ENCODE measurements around the gene ASIC3.
"Not testable (repeated sequence)": the region's sequence is repeated elsewhere in the genome, so short reads cannot be mapped to it uniquely, and the experiment has no call there.

ASIC3 gene

GRCh38 chr7:151047976-151048815 is at the start of gene ASIC3:
Gene ASIC3 (plus strand): TSS chr7:151048531. CDS start chr7:151048886, 355 bp downstream.
- no peak for DNase-seq

- DNase-seq, result no peak
Observed at GRCh38 chr7:150999001-150999400, 49.3 kb upstream of the ASIC3 start.

DNA sequence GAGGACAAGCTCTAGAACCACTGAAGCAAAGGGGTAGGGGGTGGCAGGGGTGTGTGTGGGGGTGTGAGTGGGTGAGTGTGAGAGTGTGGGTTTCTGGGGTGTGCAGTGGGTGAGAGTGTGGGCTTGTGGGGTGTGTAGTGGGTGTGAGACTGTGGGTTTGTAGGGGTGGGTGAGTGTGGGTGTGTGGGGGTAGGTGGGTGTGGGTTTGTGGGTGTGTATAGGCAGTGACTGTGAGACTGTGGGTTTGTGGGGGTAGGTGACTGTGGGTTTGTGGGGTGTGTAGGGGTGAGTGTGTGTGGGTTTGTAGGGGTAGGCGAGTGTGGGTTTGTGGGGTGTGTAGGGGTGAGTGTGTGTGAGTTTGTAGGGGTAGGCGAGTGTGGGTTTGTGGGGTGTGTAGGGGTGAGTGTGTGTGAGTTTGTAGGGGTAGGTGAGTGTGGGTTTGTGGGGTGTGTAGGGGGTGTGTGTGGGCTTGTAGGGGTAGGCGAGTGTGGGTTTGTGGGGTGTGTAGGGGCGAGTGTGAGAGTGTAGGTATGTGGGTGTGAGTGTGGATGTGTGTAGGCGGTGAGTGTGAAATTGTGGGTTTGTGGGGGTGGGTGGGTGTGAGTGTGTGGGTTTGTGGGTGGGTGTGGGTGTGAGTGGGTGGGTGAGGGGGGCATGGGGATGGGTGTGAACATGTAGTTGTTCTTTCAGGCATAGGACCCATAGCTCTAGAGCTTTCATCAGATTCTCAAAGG is 48.7 kb upstream of the ASIC3 start:
- DNase-seq, result no peak

DNA sequence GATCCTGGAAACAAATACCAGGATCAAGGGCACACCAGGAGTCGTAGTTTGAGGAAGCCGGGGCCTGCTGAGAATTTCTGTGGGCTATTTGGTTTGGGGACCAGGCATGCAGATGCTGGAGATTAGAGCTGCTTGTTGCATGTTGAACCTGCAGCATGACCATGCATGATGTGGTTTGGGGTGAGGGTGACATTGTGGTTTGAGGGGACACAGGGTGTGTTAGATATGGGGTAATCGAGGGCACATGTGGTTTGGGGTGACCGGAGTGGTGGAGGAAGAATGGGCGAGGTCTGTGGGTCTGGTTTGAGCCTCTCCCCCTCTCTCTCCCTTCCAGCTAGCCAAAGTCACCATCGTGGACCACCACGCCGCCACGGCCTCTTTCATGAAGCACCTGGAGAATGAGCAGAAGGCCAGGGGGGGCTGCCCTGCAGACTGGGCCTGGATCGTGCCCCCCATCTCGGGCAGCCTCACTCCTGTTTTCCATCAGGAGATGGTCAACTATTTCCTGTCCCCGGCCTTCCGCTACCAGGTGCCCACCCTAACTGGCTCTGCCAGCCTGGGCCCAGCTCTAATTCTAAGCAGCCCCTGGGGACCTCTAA is 47.3 kb upstream of the ASIC3 start:
- no peak for DNase-seq

DNA sequence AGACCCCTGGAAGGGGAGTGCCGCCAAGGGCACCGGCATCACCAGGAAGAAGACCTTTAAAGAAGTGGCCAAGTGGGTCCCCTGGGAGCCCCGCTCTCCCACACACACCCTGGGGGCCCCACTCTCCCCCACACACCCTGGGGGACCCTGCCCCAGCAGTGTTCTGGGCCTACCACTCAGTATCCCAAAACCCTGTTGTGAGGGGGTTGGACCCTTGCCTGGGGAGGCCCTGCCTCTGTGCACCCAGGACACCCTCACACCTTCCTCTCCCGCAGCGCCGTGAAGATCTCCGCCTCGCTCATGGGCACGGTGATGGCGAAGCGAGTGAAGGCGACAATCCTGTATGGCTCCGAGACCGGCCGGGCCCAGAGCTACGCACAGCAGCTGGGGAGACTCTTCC is 46.8 kb upstream of the ASIC3 start:
- no peak for DNase-seq

- DNase-seq, result no peak
Observed at GRCh38 chr7:151003572-151003971, 44.8 kb upstream of the ASIC3 start.

DNA sequence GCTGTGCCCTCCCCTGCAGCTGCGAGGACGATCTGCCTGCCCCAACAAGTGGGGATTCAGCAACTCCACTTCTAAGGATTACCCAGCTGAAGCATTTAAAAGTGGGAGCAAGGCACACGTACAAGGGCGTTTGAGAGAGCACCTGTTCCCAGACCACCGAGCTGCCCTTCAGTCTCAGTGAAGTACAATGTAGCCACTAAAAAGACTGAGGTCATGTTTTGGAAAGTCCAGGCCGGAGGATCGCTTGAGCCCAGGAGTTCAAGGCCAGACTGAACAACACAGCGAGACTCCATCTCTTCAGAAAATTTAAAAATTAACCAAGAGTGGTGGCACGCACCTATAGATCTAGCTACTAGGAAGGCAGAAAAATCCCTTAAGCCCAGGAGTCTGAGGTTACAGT is 42.8 kb upstream of the ASIC3 start:
- DNase-seq, result no peak

DNA sequence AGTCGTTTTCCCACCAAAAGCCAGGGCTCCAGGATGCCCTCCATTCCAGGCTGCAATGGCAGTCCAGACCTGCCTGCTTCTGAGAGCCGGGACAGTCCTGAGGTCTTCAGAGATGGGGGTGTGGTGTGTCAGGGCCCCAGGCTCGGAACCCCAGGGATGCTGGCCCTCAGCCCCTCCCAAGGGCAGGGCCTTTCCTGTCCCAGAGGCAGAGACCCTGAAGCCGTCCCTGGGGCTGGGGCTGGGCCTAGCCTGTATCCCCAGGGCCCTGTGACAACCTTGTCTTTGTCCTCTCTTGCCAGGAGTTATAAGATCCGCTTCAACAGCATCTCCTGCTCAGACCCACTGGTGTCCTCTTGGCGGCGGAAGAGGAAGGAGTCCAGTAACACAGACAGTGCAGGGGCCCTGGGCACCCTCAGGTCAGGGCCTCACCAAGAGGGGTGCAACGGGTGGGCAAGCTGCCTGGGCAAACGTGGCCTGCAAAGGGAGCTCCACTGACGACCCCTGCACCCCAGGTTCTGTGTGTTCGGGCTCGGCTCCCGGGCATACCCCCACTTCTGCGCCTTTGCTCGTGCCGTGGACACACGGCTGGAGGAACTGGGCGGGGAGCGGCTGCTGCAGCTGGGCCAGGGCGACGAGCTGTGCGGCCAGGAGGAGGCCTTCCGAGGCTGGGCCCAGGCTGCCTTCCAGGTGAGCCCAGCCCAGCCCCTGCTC is 41.6 kb upstream of the ASIC3 start:
- no peak for DNase-seq

DNA sequence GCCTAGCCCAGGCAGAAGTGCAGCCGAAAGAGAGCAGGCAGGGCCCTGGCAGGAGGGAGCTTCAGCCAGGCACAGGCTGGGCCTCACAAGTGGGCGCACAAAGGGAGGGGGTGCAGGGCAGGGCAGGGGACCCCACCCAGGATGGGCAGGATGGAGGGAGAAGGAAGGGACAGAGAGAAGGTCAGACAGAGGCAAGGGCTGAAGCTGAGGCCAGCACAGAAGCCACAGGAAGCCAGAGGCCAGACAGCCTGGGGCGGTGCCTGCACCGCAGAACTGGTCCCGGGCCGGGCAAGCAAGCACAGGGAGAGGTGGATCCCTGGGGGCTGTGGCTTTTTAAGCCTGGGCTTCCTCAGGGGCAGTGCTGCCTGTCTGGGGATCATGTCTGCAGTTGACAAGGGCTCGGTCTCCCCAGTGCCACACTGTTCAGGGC is 40.8 kb upstream of the ASIC3 start:
- DNase-seq, result no peak

- no peak for DNase-seq
Observed at GRCh38 chr7:151008143-151008510, 40.2 kb upstream of the ASIC3 start.

DNA sequence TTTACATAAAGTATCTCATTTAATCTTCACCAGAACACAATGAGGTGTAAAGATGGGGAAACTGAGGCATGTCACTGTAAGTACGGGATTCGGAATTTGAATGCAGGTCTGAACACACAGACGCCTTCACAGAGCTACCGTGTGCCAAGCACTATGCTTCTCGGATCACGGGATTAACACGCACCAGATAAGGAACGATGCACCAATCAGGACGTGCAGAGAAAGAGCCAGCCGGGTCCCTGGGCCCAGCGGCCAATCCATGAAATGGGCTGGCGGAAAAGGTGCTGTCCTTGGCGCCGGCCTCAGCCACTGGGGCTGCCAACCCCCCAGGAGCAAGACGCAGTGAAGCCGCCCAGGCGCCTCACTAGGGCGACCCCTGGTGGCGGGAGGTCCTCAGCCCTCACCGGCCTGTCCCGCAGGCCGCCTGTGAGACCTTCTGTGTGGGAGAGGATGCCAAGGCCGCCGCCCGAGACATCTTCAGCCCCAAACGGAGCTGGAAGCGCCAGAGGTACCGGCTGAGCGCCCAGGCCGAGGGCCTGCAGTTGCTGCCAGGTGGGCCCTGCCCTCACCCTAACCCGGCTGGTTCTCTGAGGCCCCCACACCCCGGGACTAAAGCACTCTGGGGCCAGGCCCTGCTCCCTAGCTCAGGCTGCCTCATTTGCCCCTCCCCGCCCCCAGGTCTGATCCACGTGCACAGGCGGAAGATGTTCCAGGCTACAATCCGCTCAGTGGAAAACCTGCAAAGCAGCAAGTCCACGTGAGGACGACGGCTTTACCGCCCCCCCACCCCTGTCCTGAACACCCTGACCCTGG is 39.6 kb upstream of the ASIC3 start:
- DNase-seq, result no peak

DNA sequence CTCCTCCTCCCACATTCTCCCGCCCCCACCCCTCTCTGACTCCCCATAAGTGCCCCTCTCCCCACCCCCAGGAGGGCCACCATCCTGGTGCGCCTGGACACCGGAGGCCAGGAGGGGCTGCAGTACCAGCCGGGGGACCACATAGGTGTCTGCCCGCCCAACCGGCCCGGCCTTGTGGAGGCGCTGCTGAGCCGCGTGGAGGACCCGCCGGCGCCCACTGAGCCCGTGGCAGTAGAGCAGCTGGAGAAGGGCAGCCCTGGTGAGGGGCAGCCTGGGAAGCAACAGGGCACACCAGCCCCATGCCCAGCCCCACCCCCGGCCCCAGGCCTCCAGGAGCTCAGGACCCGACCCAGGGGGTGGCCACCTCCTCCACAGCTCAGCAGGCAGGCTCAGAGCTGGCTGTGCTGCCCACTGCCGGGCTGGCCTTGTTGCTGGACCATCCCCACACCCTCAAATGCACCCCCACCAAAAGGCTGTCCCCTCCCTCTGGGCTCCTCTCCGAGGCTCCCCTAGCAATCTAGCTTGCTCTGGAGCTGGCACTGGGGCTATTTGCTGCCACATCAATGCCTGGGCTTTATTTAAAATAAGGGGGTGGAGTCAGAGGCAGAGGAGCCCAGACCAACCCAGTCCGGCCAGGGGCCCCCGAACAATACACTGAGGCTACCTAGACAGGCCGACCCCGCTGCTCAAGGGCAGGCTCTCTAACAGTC is 38.8 kb upstream of the ASIC3 start:
- DNase-seq, result no peak

GRCh38 chr7:151010037-151010306 is 38.4 kb upstream of the ASIC3 start:
- DNase-seq, result no peak

DNA sequence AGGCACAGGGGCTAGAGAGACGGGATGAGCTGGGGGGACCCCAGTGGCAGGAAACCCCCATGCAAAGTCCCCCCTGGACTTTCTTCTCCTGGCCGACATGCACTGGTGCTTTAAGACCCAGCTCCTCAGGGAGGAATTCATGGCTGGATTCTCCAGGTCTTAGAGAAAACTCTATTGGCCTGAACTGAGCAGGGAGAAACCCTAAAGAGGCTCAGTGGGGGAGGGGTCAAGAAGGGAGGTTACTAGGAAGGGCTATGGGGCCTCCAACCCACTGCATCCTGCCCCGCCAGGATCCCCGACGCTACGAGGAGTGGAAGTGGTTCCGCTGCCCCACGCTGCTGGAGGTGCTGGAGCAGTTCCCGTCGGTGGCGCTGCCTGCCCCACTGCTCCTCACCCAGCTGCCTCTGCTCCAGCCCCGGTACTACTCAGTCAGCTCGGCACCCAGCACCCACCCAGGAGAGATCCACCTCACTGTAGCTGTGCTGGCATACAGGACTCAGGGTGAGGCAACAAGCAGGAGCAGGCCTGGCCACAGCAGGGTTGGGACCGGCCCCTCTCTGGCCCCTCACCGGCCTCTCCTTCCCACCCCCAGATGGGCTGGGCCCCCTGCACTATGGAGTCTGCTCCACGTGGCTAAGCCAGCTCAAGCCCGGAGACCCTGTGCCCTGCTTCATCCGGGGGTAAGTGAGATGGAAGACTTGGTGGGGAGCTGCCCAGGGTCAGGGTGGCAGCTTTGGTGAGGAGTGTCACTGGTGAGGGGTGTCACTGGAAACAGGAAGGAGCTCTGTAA is 37.8 kb upstream of the ASIC3 start:
- DNase-seq, result no peak

DNA sequence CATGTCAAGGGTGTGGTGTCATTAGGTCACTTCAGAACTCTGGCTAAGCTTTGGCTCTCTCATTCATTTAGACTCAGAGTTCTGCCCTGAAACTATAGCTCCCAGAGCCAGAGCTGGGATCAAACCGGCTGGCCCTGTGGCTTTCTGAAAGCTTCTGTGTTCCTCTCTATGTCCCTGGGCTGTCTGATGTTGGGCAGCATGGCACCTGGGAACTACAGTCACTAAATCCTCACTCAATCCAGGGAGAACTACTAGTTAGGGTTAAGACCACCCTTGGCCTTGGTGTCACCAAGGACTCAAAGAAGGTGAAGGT is 37.3 kb upstream of the ASIC3 start:
- no peak for DNase-seq

- DNase-seq, result not testable (repeated sequence)
Observed at GRCh38 chr7:151011616-151012015, 36.7 kb upstream of the ASIC3 start.

DNA sequence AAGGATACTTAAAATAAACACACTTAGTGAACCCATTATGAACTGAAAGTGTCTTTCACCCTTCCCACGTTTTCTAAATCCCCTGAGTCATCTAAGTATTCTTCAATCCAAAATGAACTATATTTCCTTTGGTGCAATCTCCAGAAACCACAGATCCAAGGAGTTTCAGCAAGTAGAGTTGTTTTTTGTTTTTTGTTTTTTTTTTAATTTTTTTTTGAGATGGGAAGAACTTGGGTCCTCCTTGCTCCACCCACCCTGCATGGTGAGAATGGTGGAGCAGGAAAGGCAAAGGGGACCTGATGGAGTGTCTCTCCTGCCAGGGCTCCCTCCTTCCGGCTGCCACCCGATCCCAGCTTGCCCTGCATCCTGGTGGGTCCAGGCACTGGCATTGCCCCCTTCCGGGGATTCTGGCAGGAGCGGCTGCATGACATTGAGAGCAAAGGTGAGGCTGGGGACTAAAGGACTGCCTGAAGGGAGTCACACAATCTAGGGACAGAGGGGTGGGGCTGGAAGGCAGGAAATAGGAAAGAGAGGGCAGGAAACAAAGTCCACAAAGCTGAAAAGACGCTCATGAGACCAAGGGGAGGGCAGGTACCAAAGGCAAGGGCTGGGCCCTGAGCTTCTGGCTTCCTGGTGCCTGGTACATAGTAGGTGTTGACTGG is 36.2 kb upstream of the ASIC3 start:
- no peak for DNase-seq

DNA sequence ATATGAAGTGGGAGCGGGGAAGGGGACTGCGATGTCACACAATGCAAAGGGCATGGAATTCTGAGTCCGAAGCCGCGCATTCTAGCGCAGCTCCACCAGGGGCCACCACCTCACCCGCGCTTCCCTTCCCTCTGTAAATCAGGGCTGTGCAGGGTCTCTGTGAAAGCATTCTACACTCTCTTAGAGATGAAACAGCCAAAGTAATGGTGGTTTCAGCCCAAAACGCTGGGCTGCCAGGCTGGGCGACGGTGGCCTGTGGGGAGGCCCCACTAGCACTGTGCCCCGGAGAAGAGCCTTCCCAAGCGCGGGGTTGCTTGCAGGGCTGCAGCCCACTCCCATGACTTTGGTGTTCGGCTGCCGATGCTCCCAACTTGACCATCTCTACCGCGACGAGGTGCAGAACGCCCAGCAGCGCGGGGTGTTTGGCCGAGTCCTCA is 35.4 kb upstream of the ASIC3 start:
- DNase-seq, result no peak

GRCh38 chr7:151013356-151013732 is 35.0 kb upstream of the ASIC3 start:
- DNase-seq, result no peak

GRCh38 chr7:151013733-151014497 is 34.4 kb upstream of the ASIC3 start:
- DNase-seq, result no peak
